K562 treated with DMSO at 1 percent for 12 hours (cell line): ENCODE data around the gene RAPGEFL1. TPM values are rescaled to one million over a fixed set of nuclear protein-coding genes. Genes with fewer than 3 reads are reported as not detected.

Experiments used
- total RNA-seq: library from RNA; unstranded; fragments of 300-600 nt; gene quantifications from 2 replicates; pipeline ENCODE4 v1.2.3, GENCODE V29; 2022; ENCODE audit not compliant: insufficient read depth

Gene RAPGEFL1, protein sequence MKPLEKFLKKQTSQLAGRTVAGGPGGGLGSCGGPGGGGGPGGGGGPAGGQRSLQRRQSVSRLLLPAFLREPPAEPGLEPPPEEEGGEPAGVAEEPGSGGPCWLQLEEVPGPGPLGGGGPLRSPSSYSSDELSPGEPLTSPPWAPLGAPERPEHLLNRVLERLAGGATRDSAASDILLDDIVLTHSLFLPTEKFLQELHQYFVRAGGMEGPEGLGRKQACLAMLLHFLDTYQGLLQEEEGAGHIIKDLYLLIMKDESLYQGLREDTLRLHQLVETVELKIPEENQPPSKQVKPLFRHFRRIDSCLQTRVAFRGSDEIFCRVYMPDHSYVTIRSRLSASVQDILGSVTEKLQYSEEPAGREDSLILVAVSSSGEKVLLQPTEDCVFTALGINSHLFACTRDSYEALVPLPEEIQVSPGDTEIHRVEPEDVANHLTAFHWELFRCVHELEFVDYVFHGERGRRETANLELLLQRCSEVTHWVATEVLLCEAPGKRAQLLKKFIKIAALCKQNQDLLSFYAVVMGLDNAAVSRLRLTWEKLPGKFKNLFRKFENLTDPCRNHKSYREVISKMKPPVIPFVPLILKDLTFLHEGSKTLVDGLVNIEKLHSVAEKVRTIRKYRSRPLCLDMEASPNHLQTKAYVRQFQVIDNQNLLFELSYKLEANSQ
- total RNA-seq = 1.7 and 2.6 TPM in 2 replicates

DNA sequence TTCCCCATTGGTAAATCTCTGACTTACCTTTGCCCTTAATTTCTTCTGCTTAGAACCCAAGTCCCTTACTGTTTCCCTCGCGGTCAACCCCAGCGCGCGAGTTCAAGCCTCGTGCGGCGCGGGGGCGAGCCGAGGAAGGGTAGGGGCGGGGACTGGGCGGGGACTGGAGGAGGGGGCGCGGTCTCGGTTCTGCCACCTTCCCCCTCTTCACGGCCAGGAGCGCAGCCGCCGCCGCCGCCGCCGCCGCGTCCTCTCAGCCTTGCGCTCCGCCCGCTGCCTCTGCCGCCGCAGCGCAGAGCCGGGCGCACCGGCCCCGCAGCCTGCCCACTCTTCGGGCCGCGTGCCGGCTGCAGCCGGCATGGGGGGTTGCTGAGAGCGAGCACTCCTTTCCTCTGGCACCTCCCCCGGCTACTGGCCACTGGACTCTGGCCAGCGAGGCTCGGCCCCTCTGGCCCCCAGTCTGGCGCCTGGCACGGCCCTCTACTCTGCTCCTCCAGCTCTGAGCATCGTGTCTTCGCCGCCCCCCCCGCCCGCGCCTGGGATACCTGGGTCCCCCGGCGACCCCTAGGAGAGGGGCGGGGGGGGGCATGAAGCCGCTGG is at the start of gene RAPGEFL1:
TSS of gene RAPGEFL1 (plus strand) at position 196 of the 600 bp plus-strand sequence. CDS start at position 588, 392 bp downstream.

DNA sequence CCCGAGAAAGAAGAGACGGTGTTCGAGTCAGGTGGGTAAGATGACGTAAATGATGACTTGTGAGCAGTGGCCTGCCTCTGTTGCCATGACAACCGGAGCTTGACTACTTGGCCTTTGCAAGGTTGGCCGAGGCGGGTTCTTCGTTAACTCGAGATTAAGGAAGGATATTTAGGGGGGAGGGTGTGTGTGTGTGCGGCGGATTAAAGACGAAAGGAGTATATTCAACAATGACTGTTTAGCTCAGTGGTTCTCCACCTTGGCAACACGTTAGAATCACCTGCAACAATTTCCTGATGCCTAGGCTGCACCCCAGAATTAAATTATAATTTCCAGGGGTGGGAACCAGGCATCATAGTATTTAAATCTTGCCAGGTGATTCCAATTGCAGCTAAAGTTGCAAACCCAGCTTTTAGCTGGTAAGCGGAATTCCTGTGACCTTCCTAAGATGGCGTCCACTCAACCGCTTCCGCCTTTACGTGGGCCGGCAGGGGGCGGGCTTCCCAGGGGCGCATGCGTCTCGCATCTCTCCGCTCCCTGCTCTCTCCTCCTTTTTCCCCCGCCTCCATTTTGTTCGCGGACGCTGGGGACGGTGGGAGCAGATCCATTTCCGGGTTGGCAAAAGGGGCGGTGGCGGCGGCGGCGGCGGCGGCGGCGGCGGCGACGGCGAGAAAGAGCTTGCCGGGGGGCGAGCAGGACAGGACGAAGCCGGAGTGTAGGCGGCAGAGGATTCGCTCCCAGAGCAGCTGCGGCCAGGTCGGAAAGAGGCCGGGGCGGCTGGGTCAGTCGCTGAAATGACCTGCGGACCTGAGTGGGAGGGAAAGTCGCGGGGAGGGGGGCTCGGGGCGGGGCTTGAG is 41.7 kb downstream of the RAPGEFL1 start, which contains the start of gene WIPF2:
TSS of gene WIPF2 (plus strand) at position 565 of the 854 bp plus-strand sequence. CDS start 37,156 bp downstream, outside the sequence.

Other genes with a start within 250 kb of the RAPGEFL1 start
- gene ORMDL3, start 249.9 kb upstream of the RAPGEFL1 start, total RNA-seq = 20.5 and 42.5 TPM in 2 replicates
- not detected in 2 replicates for gene LRRC3C, start 249.7 kb upstream of the RAPGEFL1 start, total RNA-seq
- not detected in 2 replicates for gene GSDMA, start 214.5 kb upstream of the RAPGEFL1 start, total RNA-seq
- gene PSMD3, start 196.7 kb upstream of the RAPGEFL1 start, total RNA-seq = 155 and 233 TPM in 2 replicates
- gene CSF3, start 162.0 kb upstream of the RAPGEFL1 start, total RNA-seq = not detected in 2 replicates
- gene MED24, start 123.1 kb upstream of the RAPGEFL1 start, total RNA-seq = 51.2 and 88.5 TPM in 2 replicates
- 9.5 and 19.3 TPM in 2 replicates for gene THRA, start 114.5 kb upstream of the RAPGEFL1 start, total RNA-seq
- gene NR1D1, start 76.9 kb upstream of the RAPGEFL1 start, total RNA-seq = 3.3 and 4.5 TPM in 2 replicates
- gene MSL1, start 55.5 kb upstream of the RAPGEFL1 start, total RNA-seq = 16.3 and 47.9 TPM in 2 replicates
- gene CASC3, start 36.9 kb upstream of the RAPGEFL1 start, total RNA-seq = 26.8 and 47.2 TPM in 2 replicates
- gene WIPF2, start 41.8 kb downstream of the RAPGEFL1 start, total RNA-seq = 5.3 and 17.2 TPM in 2 replicates
- gene CDC6, start 110.4 kb downstream of the RAPGEFL1 start, total RNA-seq = 37.4 and 75.2 TPM in 2 replicates
- 9.3 and 24.9 TPM in 2 replicates for gene RARA, start 131.7 kb downstream of the RAPGEFL1 start, total RNA-seq
- 11.4 and 17.5 TPM in 2 replicates for gene GJD3, start 187.3 kb downstream of the RAPGEFL1 start, total RNA-seq
- 148 and 237 TPM in 2 replicates for gene TOP2A, start 240.4 kb downstream of the RAPGEFL1 start, total RNA-seq